ENCODE measurements around the gene HACL1. TPM values are rescaled to one million over a fixed set of nuclear protein-coding genes. Genes with fewer than 3 reads are reported as not detected.

Gene HACL1
- total RNA-seq, 1 donor: 32.4 TPM

DNA sequence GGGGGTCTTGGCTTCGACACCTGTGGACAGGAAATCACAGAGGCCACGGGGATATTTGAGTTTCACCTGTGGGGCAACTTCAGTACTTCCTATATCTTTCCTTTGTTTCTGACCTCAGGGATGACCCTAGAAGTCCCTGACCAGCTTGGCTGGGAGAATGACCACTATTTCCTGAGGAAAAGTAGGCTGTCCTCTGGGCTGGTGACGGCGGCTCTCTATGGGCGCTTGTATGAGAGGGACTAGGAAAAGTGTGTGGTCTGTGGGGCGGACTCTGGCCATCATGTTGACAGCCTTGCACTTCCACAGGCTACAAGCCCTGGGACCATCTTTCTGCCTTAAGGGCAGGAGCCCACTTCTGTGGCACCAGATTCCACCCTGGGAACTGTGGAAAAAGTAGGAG is 43.9 kb upstream of the HACL1 start:
- TF ChIP-seq, protein P1, sequence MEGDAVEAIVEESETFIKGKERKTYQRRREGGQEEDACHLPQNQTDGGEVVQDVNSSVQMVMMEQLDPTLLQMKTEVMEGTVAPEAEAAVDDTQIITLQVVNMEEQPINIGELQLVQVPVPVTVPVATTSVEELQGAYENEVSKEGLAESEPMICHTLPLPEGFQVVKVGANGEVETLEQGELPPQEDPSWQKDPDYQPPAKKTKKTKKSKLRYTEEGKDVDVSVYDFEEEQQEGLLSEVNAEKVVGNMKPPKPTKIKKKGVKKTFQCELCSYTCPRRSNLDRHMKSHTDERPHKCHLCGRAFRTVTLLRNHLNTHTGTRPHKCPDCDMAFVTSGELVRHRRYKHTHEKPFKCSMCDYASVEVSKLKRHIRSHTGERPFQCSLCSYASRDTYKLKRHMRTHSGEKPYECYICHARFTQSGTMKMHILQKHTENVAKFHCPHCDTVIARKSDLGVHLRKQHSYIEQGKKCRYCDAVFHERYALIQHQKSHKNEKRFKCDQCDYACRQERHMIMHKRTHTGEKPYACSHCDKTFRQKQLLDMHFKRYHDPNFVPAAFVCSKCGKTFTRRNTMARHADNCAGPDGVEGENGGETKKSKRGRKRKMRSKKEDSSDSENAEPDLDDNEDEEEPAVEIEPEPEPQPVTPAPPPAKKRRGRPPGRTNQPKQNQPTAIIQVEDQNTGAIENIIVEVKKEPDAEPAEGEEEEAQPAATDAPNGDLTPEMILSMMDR (IDR thresholded peaks at IDR 0.05; ENCODE audit: insufficient read depth, low read length): no peak
- no peak for DNase-seq (ENCODE audit: low read depth)
- no peak overlapping the region for H3K4me3 ChIP-seq (ENCODE audit: low read depth, low read length)

DNA sequence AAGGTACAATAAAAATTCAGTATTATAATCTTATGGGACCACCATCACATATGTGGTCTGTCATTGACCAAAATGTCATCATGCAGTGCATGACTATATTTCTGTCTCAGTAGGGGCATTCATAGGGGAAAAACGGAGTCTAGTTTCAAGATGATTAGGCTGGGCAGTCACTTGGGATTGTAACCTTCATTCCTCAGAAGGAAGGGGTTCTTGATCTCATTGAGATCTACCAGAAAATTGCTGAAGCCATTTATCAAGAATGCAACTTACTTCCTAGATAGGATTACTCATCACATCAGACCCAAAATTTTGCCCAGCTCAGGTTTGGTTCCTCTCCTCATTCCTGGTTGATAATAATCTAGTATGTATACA is 37.5 kb upstream of the HACL1 start:
- DNase-seq (ENCODE audit: low read depth): no peak
- H3K4me3 ChIP-seq (ENCODE audit: low read depth, low read length): no peak overlapping the region

DNA sequence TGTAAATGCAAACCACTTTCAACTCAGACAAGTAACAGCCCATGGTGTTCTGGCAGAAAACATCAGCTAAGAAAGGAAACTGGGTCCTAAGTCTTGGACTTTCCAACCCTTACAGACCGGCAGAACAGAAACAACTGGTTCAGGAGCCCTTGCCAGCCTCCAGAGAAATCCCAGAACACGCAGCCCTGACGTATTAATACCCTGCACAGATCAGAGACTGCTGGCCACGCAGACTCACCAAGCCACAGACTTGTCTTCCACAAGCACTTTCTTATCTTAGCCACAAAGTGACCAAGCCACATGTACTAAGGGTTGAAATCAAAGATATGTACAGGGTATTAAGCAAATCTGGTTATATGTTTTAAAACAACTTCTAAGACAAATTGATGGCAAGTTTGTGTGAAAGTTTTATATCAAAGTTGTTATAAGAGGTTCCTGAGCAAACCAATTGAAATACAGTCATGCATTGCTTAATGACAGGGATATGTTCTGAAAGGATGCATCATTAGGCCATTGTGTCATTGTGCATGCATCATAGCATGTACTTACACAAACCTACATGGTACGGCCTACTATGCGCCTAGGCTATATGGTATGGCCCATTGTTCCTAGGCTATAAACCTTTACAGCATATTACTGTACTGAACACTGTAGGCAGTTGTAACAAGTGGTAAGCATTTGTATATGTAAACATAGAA is 37.0 kb upstream of the HACL1 start:
- TF ChIP-seq, protein P1 (IDR thresholded peaks at IDR 0.05; ENCODE audit: insufficient read depth, low read length): no peak
- no peak overlapping the region for H3K4me3 ChIP-seq (ENCODE audit: low read depth, low read length)
- peak; percentile 44 for DNase-seq (ENCODE audit: low read depth)

More for the DNA sequence above, 37.5 kb upstream of the HACL1 start:
- TF ChIP-seq, protein P1 (IDR thresholded peaks at IDR 0.05; ENCODE audit: insufficient read depth, low read length): no peak

DNA sequence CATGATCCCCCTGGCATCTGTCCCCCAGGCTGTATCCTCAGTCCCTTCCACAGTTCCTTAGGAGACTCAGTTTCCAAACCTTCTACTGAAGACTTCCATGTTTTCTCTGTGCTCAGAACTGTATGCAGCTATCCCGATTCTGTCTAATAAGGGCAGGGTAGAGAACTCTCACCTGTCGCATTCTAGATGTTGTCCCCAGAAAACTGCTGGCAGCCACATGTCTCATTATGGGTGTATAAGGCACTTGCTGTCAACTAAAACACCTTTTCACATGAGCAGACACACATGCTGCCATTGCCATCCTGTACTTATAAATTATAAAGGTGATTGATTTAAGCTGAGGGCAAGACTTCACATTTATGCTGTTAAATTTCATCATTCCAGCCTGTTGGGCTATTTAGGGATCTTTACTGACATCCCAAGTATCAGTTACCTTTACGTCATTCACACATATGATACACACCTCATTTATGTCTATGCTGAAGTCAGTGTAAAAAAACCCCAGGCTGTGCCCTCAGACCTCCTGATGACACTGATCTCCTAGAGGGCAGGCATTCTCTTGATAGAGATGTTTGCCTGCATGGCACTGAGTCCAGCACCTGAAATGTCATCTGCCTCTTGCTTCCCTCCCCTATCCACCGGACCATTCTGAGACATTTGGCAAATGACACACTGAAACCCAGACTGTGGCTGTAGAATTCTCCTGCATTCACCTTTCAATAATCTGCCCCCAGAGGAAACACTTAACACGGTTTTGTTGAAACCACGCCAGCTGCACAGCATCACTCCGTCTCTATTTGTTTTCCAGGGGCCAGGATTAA is 36.0 kb upstream of the HACL1 start:
- no peak overlapping the region for H3K4me3 ChIP-seq (ENCODE audit: low read depth, low read length)
- DNase-seq (ENCODE audit: low read depth): no peak
- TF ChIP-seq, protein P1 (IDR thresholded peaks at IDR 0.05; ENCODE audit: insufficient read depth, low read length): no peak

DNA sequence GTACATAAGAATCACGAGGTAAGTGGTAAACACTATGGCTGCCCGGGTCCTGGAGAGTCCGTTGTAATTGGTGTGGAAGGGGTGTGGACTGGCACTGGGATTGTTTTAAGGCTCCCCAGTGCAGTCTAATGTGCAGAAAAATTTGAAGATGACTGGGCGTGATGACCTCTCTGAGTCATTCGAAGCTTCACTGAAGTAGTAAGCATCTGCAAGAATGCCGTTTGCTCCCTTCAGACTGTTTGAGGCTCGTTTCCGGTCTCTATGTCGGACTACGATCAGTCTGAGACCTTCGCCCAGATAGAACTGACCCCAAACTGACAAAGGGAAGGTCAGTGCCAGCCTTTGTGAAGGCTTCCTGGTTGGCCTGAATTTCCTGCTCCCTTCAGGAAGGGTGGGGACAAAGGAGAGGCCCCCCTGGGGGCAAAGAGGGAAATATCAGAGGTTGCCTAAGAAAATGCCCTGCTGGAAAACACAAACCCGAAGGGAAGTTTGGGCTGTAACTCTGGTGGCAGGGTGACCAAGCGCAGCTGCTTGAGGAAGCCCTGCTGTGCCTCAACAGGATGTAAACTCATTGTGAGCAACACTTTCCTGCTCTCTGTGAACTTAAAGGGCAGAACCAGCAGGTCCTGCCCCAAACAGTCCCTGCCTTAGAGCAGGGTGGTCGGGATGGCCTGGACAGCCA is 34.8 kb upstream of the HACL1 start:
- DNase-seq (ENCODE audit: low read depth): peak; percentile 87
- H3K4me3 ChIP-seq (ENCODE audit: low read depth, low read length): no peak overlapping the region
- TF ChIP-seq, protein P1 (IDR thresholded peaks at IDR 0.05; ENCODE audit: insufficient read depth, low read length): no peak

DNA sequence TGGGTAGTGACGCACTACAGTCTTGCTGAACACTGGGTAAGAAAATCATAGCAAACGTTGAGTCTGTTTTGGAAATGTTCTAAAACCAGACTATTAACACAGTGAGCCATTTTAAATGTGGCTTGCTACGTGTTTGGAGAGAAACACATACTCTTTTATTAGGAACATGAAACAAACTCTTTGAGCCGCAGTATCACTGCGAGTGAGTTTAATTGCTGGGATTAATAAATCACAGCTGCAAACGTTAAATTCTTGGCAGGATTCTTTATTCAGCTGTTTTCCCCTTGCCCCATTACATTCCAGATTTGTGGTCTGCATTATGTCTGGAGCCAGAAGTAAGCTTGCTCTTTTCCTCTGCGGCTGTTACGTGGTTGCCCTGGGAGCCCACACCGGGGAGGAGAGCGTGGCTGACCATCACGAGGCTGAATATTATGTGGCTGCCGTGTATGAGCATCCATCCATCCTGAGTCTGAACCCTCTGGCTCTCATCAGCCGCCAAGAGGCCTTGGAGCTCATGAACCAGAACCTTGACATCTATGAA is 33.8 kb upstream of the HACL1 start:
- TF ChIP-seq, protein P1 (IDR thresholded peaks at IDR 0.05; ENCODE audit: insufficient read depth, low read length): no peak
- DNase-seq (ENCODE audit: low read depth): peak; percentile 88
- no peak overlapping the region for H3K4me3 ChIP-seq (ENCODE audit: low read depth, low read length)
